Measurements from ENCODE around the gene AKT3. TPM values are rescaled to one million over a fixed set of nuclear protein-coding genes. Genes with fewer than 3 reads are reported as not detected.
A peak's percentile ranks its signal among the peaks of the same experiment; 100 is the strongest.

The AKT3 gene
- total and polyA plus RNA-seq, 2 of the 8 experiments (the other 6 are each of a cell fraction or from before 2014, with no cell fraction given): 6.0 to 36.4 TPM

- Histone ChIP-seq H3K79me1 (ENCODE audit: low read depth, low read length) (no peaks in the 10 kb centered on the region), H2BK15ac (ENCODE audit: low read length) (no peak overlapping the region), H3K4me3 (ENCODE audit: extremely low read depth in 1 of 4, insufficient read depth in 2 of 4, low read depth in 3 of 4, low read length in 4 of 4) (peak overlapping the region; percentile 55 to 75 (median 62); a peak in 7 of 8 replicates), H3K79me2 (ENCODE audit: control insufficient read depth in 1 of 2, insufficient read depth in 2 of 2, low read length in 2 of 2) (peaks cover 0 to 19% of the 10 kb centered on the region in 2 experiments; a peak in 2 of 4 replicates), H3K18ac (ENCODE audit: extremely low read depth, low read length) (no peak overlapping the region), H2AK5ac (ENCODE audit: low read depth, low read length) (no peak overlapping the region), H3K27me3 (replicated peaks in 1 of 4; ENCODE audit: control insufficient read depth in 3 of 4, extremely low read depth in 1 of 4, insufficient read depth in 3 of 4, low read length in 3 of 4) (no peaks in the 10 kb centered on the region), H3K23me2 (ENCODE audit: low read depth, low read length) (peaks cover 5% of the 10 kb centered on the region), H3K36me3 (ENCODE audit: control insufficient read depth in 2 of 4, insufficient read depth in 4 of 4, low read length in 3 of 4) (no peaks in the 10 kb centered on the region), H2BK5ac (ENCODE audit: low read depth, low read length) (no peak overlapping the region), H4K5ac (ENCODE audit: insufficient read length, low read depth, low read length) (no peak overlapping the region), H3K23ac (ENCODE audit: insufficient read length) (no peak overlapping the region), H4K8ac (ENCODE audit: extremely low read depth, insufficient read depth, low read length) (no peak overlapping the region), H3K4me1 (replicated peaks in 1 of 4; ENCODE audit: control insufficient read depth in 3 of 4, insufficient read depth in 4 of 4, low read length in 3 of 4) (peaks cover 0 to 4% (median 2%) of the 10 kb centered on the region in 4 experiments; a peak in 3 of 7 replicates), H4K91ac (replicated peaks; ENCODE audit: insufficient read length, low read length) (no peak overlapping the region), H2BK20ac (ENCODE audit: low read length) (no peak overlapping the region), H3K14ac (ENCODE audit: insufficient read length) (no peak overlapping the region), H2BK120ac (replicated peaks; ENCODE audit: low read depth, low read length) (no peak overlapping the region), H3K4me2 (ENCODE audit: insufficient read depth in 1 of 2, low read depth in 2 of 2, low read length in 2 of 2) (peak overlapping the region; percentile 70 to 90), H2AFZ (ENCODE audit: low read length) (no peak overlapping the region), H3K9ac (replicated peaks in 1 of 4; ENCODE audit: extremely low read depth in 1 of 4, low read depth in 3 of 4, low read length in 3 of 4) (no peak overlapping the region), H3K56ac (replicated peaks; ENCODE audit: insufficient read length, low read depth, low read length) (no peak overlapping the region), H3K27ac (ENCODE audit: low read depth, low read length) (no peak overlapping the region), H3K4ac (replicated peaks; ENCODE audit: insufficient read length, low read depth, low read length) (no peak overlapping the region), H4K20me1 (replicated peaks in 1 of 2; ENCODE audit: control insufficient read depth in 1 of 2, insufficient read depth in 2 of 2, low read length in 2 of 2) (no peaks in the 10 kb centered on the region), H2BK12ac (ENCODE audit: low read depth, low read length) (no peak overlapping the region), H3K9me3 (ENCODE audit: insufficient read depth in 2 of 2, low read depth in 1 of 2, low read length in 1 of 2) (no peaks in the 10 kb centered on the region)
- DNase-seq (ENCODE audit: low read depth in 1 of 2, low spot score in 2 of 2) (no peak), FAIRE-seq (no peak)
- ChIA-PET POLR2A (ENCODE audit: partially characterized antibody) (no interaction called here), CTCF (ENCODE audit: partially characterized antibody) (no interaction called here)
- WGBS, 2 experiments (ENCODE audit: extremely low coverage in 1 of 2, insufficient coverage in 1 of 2, insufficient read length in 1 of 2, insufficient replicate concordance in 2 of 2, low coverage in 1 of 2, low lambda C conversion rate in 2 of 2, missing lambda C conversion rate in 1 of 2): 49% methylated on average over 2 of the region's 3 CpGs; no CpG with 5 or more reads in 1 of the 2 experiments
- TF ChIP-seq E2F6 (IDR thresholded peaks at IDR 0.05) (no peak), SRF (IDR thresholded peaks at IDR 0.05; ENCODE audit: low read depth, low read length) (no peak), TAF7 (optimal IDR thresholded peaks at IDR 0.05; ENCODE audit: borderline replicate concordance, low read depth, low read length) (no peak), SUZ12 (IDR thresholded peaks at IDR 0.05; ENCODE audit: low read length) (no peak), CBX5 (IDR thresholded peaks at IDR 0.05; ENCODE audit: low read depth, low read length) (no peak), MAFK (IDR thresholded peaks at IDR 0.05; ENCODE audit: low read depth, low read length) (no peak), CREB1 (IDR thresholded peaks at IDR 0.05) (no peak), SIRT6 (IDR thresholded peaks at IDR 0.05; ENCODE audit: low read length) (no peak), EP300 (IDR thresholded peaks at IDR 0.05; ENCODE audit: borderline replicate concordance in 1 of 2, low read depth in 2 of 2, low read length in 2 of 2) (no peak), SP2 (IDR thresholded peaks at IDR 0.05; ENCODE audit: low read length) (no peak), RFX5 (IDR thresholded peaks at IDR 0.05; ENCODE audit: borderline replicate concordance, low read depth, low read length) (no peak), TEAD4 (IDR thresholded peaks at IDR 0.05; ENCODE audit: low read depth, low read length) (no peak), TAF1 (IDR thresholded peaks at IDR 0.05; ENCODE audit: low read depth, low read length) (no peak), HDAC6 (IDR thresholded peaks at IDR 0.05; ENCODE audit: low read depth, low read length) (no peak)
- TF ChIP-seq, protein P1, sequence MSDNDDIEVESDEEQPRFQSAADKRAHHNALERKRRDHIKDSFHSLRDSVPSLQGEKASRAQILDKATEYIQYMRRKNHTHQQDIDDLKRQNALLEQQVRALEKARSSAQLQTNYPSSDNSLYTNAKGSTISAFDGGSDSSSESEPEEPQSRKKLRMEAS (IDR thresholded peaks at IDR 0.05): no peak
Observed at GRCh38 chr1:243851765-243852164, 1.7 kb upstream of the AKT3 start.

All from H1 (cell line).